AG09309 (cell line): ENCODE data around the gene DFFB.

Experiments
- DNase-seq: peaks from one replicate; pipeline ENCODE4 v3.0.0-alpha.2; 2010; ENCODE audit warnings: low read depth
- H3K4me3 ChIP-seq: 2 replicates; pipeline ENCODE4 v1.5.1; 2011; ENCODE audit warnings: mild to moderate bottlenecking, low read depth, low read length, moderate library complexity; ENCODE audit not compliant: control insufficient read depth
- TF ChIP-seq, protein P1 (sequence below): IDR thresholded peaks from 2 replicates; pipeline ENCODE4 v1.5.1; 2011; ENCODE audit warnings: mild to moderate bottlenecking, low read depth, low read length, inconsistent platforms; ENCODE audit not compliant: insufficient read depth, control insufficient read depth; ENCODE audit errors: missing control alignments

The DFFB gene

DNA sequence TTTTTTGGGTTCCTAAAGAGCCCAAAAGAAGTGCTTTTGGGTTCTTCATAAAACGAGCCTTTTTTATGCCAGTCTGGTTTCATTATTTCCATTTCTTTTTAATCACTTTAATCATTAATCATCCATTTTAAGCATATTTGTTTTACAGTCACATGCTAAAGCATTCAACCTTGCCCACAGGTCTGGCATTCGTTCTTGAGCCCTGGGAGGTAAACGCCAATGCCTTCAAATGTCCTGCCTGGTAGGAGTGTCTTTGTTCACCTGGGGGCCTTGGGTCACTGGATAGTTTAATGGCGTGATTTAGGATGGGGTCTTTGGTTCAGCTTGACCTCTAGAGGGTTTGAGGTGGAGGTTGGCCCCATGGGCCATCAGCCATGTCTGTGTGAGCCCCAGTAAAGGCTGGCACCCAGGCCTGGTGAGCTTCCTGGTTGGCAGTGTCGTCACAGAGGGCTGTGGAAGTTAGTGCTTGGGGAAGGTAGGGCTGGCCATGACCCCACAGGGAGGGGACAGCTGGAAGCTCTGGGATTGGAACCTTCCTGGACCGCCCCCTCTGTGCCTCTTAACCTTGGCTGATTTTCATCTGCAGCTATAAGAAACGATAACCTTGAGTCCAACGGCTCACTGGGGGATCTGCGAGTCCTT lies 22.6 kb downstream of the DFFB start:
- no peak for DNase-seq
- TF ChIP-seq, protein P1, sequence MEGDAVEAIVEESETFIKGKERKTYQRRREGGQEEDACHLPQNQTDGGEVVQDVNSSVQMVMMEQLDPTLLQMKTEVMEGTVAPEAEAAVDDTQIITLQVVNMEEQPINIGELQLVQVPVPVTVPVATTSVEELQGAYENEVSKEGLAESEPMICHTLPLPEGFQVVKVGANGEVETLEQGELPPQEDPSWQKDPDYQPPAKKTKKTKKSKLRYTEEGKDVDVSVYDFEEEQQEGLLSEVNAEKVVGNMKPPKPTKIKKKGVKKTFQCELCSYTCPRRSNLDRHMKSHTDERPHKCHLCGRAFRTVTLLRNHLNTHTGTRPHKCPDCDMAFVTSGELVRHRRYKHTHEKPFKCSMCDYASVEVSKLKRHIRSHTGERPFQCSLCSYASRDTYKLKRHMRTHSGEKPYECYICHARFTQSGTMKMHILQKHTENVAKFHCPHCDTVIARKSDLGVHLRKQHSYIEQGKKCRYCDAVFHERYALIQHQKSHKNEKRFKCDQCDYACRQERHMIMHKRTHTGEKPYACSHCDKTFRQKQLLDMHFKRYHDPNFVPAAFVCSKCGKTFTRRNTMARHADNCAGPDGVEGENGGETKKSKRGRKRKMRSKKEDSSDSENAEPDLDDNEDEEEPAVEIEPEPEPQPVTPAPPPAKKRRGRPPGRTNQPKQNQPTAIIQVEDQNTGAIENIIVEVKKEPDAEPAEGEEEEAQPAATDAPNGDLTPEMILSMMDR: no peak
- no peak overlapping the region for H3K4me3 ChIP-seq

DNA sequence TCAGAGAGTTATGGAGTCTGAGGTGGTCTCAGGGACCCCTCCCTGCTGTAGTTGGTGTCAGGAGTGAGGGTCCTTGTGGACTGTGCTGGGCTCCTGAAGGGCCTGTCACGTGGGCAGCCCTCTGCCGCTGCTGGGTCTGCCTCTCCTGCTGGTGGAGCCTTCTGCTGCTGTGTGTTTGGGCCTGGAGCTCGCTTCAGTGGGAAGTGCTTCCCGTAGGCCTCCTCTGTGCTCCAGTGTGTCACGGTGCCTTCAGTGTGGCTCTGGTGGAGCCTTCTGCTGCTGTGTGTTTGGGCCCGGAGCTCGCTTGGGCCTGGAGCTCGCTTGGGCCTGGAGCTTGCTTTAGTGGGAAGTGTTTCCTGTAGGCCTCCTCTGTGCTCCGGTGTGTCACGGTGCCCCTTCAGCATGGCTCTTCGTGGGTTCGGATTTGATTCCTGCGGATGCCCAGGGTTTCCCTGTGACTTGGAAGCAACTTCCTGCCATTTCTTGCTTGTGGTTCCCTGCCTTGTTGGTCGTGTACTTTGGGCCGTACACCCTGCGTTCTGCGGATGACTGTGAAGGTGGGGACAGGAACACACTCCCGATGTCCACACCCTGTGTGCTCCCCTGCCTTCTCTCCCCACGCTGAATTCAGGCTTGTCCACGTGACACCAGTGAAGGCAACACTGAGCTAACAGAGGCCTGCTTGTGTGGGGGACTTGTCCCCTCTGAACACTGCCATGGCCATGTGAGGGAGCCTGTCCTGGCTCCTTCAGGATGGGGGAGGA lies 23.3 kb downstream of the DFFB start:
- TF ChIP-seq, protein P1: no peak
- no peak for DNase-seq
- no peak overlapping the region for H3K4me3 ChIP-seq

DNA sequence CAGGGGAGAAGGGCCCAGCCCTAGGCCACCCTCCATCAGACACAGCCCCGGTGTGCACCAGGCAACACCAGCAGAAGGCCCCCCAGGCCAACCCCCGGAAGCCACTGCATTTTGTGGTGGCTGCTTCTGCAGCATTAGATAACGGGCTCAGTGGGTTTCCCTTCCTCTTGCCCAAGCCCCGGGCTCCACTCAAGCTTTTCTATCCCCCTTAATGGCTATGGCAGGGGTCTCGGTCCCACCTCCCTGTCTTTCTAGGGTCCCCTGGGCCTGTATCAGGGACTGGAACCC lies 23.9 kb downstream of the DFFB start:
- TF ChIP-seq, protein P1: no peak
- H3K4me3 ChIP-seq: no peak overlapping the region
- DNase-seq: no peak

DNA sequence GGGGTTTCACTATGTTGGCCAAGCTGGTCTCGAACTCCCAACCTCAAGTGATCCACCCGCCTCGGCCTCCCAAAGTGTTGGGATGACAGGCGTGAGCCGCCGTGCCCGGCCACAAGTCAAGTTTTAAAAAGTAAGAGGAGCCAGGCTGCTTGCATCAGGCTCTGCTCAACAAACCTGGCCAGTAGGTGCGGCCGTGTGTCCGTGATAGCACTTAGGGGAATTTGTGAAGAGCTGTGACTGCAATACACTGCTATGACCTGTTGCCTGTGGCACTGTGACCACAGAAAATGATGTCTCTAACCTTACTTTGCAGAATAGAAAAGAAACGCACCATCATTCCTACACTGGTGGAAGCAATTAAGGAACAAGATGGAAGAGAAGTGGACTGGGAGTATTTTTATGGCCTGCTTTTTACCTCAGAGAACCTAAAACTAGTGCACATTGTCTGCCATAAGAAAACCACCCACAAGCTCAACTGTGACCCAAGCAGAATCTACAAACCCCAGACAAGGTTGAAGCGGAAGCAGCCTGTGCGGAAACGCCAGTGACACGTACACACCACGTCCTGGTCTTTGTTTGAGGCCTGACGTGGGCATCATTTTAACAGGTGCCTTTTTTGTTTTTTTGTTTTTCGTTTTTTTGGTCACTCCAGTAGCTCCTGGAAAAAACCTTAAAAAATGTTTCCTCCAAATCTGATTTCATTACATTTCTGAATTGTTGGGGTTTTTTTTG lies 26.1 kb downstream of the DFFB start:
- DNase-seq: no peak
- no peak overlapping the region for H3K4me3 ChIP-seq
- TF ChIP-seq, protein P1: no peak

DNA sequence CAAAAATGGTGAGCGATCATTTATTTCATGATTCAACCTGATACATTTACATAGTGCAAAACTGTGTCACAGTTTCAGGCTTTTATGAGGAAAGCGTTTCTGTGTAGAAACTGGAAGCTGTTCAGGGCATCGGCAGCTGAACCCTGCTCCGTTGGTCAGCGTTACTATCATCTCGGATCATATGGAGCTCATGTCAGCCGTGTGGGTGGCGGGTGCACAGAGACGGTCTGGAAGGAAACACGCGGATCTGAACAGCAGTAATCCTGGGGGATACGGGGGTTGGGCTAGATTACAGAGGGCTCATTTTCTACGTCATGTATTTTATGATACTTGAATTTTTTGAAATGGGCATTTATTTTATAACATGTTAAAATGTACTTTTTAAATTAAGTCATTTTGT lies 27.7 kb downstream of the DFFB start:
- no peak for DNase-seq
- TF ChIP-seq, protein P1: no peak
- H3K4me3 ChIP-seq: no peak overlapping the region

DNA sequence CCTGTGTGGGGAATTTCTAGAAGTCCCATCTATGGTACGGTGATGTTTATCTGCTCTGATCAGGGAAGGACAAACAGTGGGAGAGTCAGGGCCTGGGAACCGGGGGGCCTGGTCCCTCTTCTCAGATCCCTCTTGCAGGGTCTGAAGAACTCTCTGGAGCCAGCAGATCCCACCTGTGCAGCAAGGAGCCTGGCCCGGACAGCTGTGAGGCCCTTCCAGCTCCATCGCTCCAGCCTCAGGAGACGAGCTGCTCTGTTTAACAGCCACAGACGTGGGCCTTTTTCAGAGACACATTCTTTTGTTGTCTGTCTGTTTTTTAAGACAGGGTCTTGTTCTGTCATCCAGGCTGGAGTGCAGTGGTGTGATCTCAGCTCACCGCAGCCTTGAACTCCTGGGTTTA lies 28.3 kb downstream of the DFFB start:
- TF ChIP-seq, protein P1: no peak
- DNase-seq: no peak
- H3K4me3 ChIP-seq: no peak overlapping the region
